Activated naive CD4-positive, alpha-beta T cell treated with anti-CD3 and anti-CD28 coated beads for 36 hours (primary cell): ENCODE results near the gene SPDYC. TPM values are rescaled to one million over a fixed set of nuclear protein-coding genes. Genes with fewer than 3 reads are reported as not detected.
"Not testable (repeated sequence)": the region's sequence is repeated elsewhere in the genome, so short reads cannot be mapped to it uniquely, and the experiment has no call there.

Experiments
- CTCF ChIA-PET: fragments of 350-600 bp; sonication (Branson Sonifier 250); formaldehyde crosslinking; loops from one replicate; lab custom pipeline; 2021; ENCODE audit warnings: antibody characterized with exemption; lab: Charles Lee
- DNase-seq: peaks from one replicate; pipeline ENCODE4 v3.0.0-alpha.2; 2020
- H3K27ac Mint-ChIP-seq: one replicate; pipeline ENCODE4 v1.8.0; 2021; ENCODE audit warnings: mild to moderate bottlenecking, mixed read lengths
- H3K27me3 Mint-ChIP-seq: one replicate; pipeline ENCODE4 v1.8.0; 2021; ENCODE audit warnings: low read depth, mixed read lengths
- H3K36me3 Mint-ChIP-seq: one replicate; pipeline ENCODE4 v1.8.0; 2021; ENCODE audit warnings: low read depth, mixed read lengths
- H3K4me1 Mint-ChIP-seq: one replicate; pipeline ENCODE4 v1.8.0; 2021; ENCODE audit warnings: low read depth, mixed read lengths
- H3K4me3 Mint-ChIP-seq: one replicate; pipeline ENCODE4 v1.8.0; 2021; ENCODE audit warnings: mild to moderate bottlenecking, moderate library complexity, mixed read lengths
- H3K9me3 Mint-ChIP-seq: one replicate; pipeline ENCODE4 v1.8.0; 2021; ENCODE audit warnings: mixed read lengths
- intact Hi-C: fragments of 100-400 bp; cut with micrococcal nuclease; formaldehyde crosslinking; loops from one replicate; pipeline ENCODE4 v1.15.1; 2023
- total RNA-seq, 2 experiments: library from RNA; stranded (reverse); gene quantifications; one replicate each; pipeline ENCODE4 v1.2.3, GENCODE V29; 2021

SPDYC gene
- total RNA-seq, 2 experiments from 2014 or later, result not detected

GRCh38 chr11:65135633-65136145 is 34.3 kb upstream of the SPDYC start:
- no peaks in the 10 kb centered on the region for H3K9me3 Mint-ChIP-seq
- H3K27me3 Mint-ChIP-seq, result no peaks in the 10 kb centered on the region
- H3K4me3 Mint-ChIP-seq, result peak overlapping the region; percentile 99
- H3K4me1 Mint-ChIP-seq, result peaks cover 29% of the 10 kb centered on the region
- H3K27ac Mint-ChIP-seq, result peak overlapping the region; percentile 100
- DNase-seq, result peak; percentile 34
- intact Hi-C loops, result loop anchor here (1.0 kb wide), 2 partner anchors 13 to 39 kb away; partner anchors contain the start of genes FAU, MRPL49 and VPS51
- CTCF ChIA-PET, result interaction anchor here (0.6 to 2.1 kb wide), 8 partner anchors 13 to 180 kb away, joined by 3 to 8 read pairs (median 4); partner anchors contain the start of gene CAPN1
- peaks cover 7% of the 10 kb centered on the region for H3K36me3 Mint-ChIP-seq

- peak overlapping the region; percentile 68 for H3K4me3 Mint-ChIP-seq
- intact Hi-C loops, result no loop called here
Measured at GRCh38 chr11:65136515-65137096, 33.4 kb upstream of the SPDYC start.

DNA sequence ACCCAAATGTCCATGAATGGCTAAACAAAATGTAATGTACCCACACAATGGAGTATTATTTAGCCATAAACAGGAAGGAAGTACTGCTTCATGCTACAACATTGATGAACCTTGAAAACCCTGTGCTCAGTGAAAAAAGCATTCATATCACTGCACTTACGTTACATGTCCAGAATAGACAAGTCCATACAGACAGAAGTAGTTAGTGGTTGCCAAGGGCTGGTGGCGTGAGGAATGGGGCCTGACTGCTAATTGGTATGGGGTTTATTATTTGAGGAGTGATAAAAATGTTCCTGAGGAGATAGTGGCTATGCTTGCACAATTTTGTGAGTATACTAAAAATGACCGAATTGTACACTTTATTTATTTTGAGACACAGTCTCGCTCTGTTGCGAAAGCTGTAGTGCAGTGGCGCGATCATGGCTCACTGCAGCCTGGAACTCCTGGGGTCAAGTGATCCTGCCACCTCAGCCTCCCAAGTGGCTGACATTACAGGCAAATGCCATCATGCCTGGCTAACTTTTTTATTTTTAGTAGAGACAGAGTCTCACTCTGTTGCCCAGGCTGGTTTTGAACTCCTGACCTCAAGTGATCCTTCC is 28.0 kb upstream of the SPDYC start:
- Mint-ChIP-seq H3K27me3 (no peaks in the 10 kb centered on the region), H3K4me1 (no peaks in the 10 kb centered on the region), H3K4me3 (no peak overlapping the region), H3K36me3 (no peaks in the 10 kb centered on the region), H3K9me3 (no peaks in the 10 kb centered on the region), H3K27ac (no peak overlapping the region)
- DNase-seq, result no peak
- intact Hi-C loops, result loop anchor here (2.0 kb wide), 1 partner anchor 25 kb away; no protein-coding TSS in a partner anchor
- CTCF ChIA-PET, result no interaction called here

More at GRCh38 chr11:65136515-65137096, 33.4 kb upstream of the SPDYC start:
- Mint-ChIP-seq H3K9me3 (no peaks in the 10 kb centered on the region), H3K27me3 (no peaks in the 10 kb centered on the region), H3K4me1 (peaks cover 28% of the 10 kb centered on the region), H3K36me3 (peaks cover 4% of the 10 kb centered on the region), H3K27ac (peak overlapping the region; percentile 82)
- CTCF ChIA-PET, result interaction anchor here (0.9 to 2.1 kb wide), 4 partner anchors 12 to 195 kb away, joined by 3 to 8 read pairs (median 4); partner anchors contain the start of gene CAPN1
- DNase-seq, result no peak

DNA sequence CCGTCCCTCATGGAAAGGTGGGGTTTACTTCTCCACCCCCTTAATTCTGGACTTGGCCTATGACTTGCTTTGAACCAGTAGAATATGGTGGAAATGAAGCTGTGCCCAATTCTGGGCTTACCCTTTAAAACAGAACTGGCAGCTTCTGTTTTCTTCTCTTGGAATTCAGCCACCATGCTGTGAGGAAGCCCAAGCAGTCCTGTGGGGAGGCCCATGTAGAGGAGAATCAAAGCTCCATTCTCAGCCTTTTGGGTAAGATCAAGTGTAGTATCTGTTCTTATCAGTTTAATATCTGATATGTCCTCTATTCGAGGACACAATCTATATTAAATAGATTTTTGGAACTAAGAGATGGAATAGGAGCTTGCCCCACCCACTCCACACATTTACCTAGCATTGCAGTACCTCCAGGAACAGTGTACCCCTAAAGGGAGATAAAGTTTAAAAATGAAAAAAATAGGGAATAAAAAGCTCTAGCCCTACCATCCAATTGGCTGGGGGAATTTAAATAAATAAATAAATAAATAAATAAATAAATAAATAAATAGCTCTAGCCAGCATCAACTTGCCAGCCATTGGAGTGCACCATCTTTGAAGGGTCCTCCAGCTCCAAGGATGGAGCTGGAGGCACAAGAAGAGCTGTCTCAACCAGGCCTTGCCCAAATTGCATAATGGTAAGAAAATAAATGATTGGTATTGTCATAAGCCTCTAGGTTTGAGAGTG is 22.5 kb upstream of the SPDYC start:
- Mint-ChIP-seq H3K36me3 (no peaks in the 10 kb centered on the region), H3K27ac (no peak overlapping the region), H3K9me3 (no peaks in the 10 kb centered on the region), H3K27me3 (no peaks in the 10 kb centered on the region), H3K4me1 (no peaks in the 10 kb centered on the region), H3K4me3 (no peak overlapping the region)
- DNase-seq, result no peak
- CTCF ChIA-PET, result interaction anchor here (0.6 to 1.1 kb wide), 3 partner anchors 21 to 108 kb away, joined by 3 read pairs; no protein-coding TSS in a partner anchor
- intact Hi-C loops, result no loop called here

GRCh38 chr11:65148657-65149056 is 21.4 kb upstream of the SPDYC start:
- H3K27ac Mint-ChIP-seq, result no peak overlapping the region
- no peaks in the 10 kb centered on the region for H3K4me1 Mint-ChIP-seq
- CTCF ChIA-PET, result interaction anchor here (1.0 kb wide), 1 partner anchor 13 kb away, joined by 3 read pairs; no protein-coding TSS in a partner anchor
- intact Hi-C loops, result no loop called here
- no peaks in the 10 kb centered on the region for H3K9me3 Mint-ChIP-seq
- no peaks in the 10 kb centered on the region for H3K36me3 Mint-ChIP-seq
- H3K27me3 Mint-ChIP-seq, result no peaks in the 10 kb centered on the region
- no peak overlapping the region for H3K4me3 Mint-ChIP-seq
- no peak for DNase-seq

DNA sequence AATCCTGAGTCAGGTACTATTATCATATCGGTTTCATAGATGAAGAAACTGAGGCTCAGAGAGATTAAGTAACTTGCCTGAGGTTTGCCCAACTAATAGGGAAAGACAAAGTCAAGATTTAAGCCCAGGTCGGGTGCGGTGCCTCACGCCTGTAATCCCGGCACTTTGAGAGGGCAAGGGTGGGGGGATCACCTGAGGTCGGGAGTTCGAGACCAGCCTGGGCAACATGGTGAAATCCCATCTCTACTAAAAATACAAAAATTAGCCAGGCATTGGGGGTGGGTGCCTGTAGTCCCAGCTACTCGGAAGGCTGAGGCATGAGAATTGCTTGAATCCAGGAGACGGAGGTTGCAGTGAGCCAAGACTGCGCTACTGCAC is 19.9 kb upstream of the SPDYC start:
- DNase-seq, intact Hi-C loops, H3K36me3 Mint-ChIP-seq, H3K4me1 Mint-ChIP-seq, H3K27ac Mint-ChIP-seq, H3K9me3 Mint-ChIP-seq, CTCF ChIA-PET, H3K4me3 Mint-ChIP-seq, H3K27me3 Mint-ChIP-seq: not testable (repeated sequence)

- H3K9me3 Mint-ChIP-seq, result no peaks in the 10 kb centered on the region
- no peak overlapping the region for H3K4me3 Mint-ChIP-seq
- H3K27me3 Mint-ChIP-seq, result no peaks in the 10 kb centered on the region
- peak; percentile 45 for DNase-seq
- H3K27ac Mint-ChIP-seq, result no peak overlapping the region
- CTCF ChIA-PET, result no interaction called here
- no peaks in the 10 kb centered on the region for H3K4me1 Mint-ChIP-seq
- H3K36me3 Mint-ChIP-seq, result no peaks in the 10 kb centered on the region
- intact Hi-C loops, result no loop called here
Measured at GRCh38 chr11:65150509-65151299, 19.3 kb upstream of the SPDYC start.

DNA sequence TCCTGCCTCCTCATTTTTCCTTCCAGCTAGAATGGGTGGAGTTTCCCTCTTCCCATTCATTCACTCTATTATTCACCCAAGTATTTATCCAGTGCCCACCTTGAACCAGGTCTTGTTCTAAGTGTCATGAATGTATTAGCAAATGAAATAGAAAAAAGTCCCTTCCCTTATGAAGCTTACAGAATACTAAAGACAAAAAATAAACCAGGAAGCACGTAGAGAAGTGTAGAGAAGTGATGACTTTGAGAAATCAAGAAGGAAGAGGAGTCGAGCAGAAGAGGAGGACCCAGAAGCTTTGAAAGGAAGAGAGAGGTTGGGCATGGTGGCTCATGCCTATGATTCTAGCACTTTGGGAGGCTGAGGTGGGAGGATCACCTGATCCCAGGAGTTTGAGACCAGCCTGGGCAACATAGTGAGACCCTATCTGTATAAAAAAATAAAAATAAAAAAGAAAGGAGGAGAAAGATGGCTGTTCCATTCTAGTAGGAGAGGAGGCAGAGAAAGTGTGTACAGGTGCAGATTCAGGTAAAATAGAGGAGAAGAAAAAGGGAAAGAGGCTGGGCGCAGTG is 18.6 kb upstream of the SPDYC start:
- Mint-ChIP-seq H3K36me3 (no peaks in the 10 kb centered on the region), H3K27ac (no peak overlapping the region), H3K4me1 (no peaks in the 10 kb centered on the region), H3K9me3 (no peaks in the 10 kb centered on the region), H3K4me3 (no peak overlapping the region), H3K27me3 (no peaks in the 10 kb centered on the region)
- intact Hi-C loops, result no loop called here
- CTCF ChIA-PET, result no interaction called here
- DNase-seq, result no peak

- no peaks in the 10 kb centered on the region for H3K27me3 Mint-ChIP-seq
- no peak overlapping the region for H3K27ac Mint-ChIP-seq
- intact Hi-C loops, result no loop called here
- no peaks in the 10 kb centered on the region for H3K36me3 Mint-ChIP-seq
- H3K9me3 Mint-ChIP-seq, result no peaks in the 10 kb centered on the region
- CTCF ChIA-PET, result no interaction called here
- no peak overlapping the region for H3K4me3 Mint-ChIP-seq
- no peaks in the 10 kb centered on the region for H3K4me1 Mint-ChIP-seq
- no peak for DNase-seq
Measured at GRCh38 chr11:65152122-65152521, 17.9 kb upstream of the SPDYC start.

DNA sequence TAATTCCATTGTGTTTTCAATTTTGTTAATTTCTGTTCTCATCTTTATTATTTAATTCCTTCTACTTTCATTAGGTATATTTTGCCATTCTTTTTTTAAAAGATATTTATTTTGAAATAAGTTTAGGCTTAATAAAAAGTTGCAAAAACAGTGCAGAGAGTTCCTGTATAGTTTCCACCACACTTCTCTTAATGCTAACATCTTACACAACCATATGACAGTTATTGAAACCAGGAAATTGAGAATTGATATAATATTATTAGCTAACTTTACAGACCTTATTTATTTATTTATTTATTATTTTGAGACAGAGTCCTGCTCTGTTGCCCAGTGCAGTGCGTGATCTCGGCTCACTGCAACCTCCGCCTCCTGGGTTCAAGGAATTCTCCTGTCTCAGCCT is 13.8 kb upstream of the SPDYC start:
- H3K27me3 Mint-ChIP-seq, result no peaks in the 10 kb centered on the region
- H3K27ac Mint-ChIP-seq, result no peak overlapping the region
- CTCF ChIA-PET, result no interaction called here
- no peaks in the 10 kb centered on the region for H3K9me3 Mint-ChIP-seq
- intact Hi-C loops, result no loop called here
- H3K4me3 Mint-ChIP-seq, result no peak overlapping the region
- DNase-seq, result no peak
- H3K4me1 Mint-ChIP-seq, result no peaks in the 10 kb centered on the region
- H3K36me3 Mint-ChIP-seq, result no peaks in the 10 kb centered on the region

GRCh38 chr11:65156926-65157325 is 13.1 kb upstream of the SPDYC start:
- CTCF ChIA-PET, result no interaction called here
- Mint-ChIP-seq H3K27ac (no peak overlapping the region), H3K4me1 (no peaks in the 10 kb centered on the region), H3K4me3 (no peak overlapping the region), H3K9me3 (no peaks in the 10 kb centered on the region), H3K27me3 (no peaks in the 10 kb centered on the region), H3K36me3 (no peaks in the 10 kb centered on the region)
- no peak for DNase-seq
- intact Hi-C loops, result no loop called here
